Measurements from ENCODE around the gene TUBB2A. TPM values are rescaled to one million over a fixed set of nuclear protein-coding genes. Genes with fewer than 3 reads are reported as not detected.

TUBB2A gene
- total and polyA plus RNA-seq, 2 of the 8 experiments (the other 6 are each of a cell fraction or from before 2014, with no cell fraction given), result 315 to 330 TPM

GRCh38 chr6:3125815-3126214 lies 31.5 kb downstream of the TUBB2A start (continued):
- TF ChIP-seq, protein P1, sequence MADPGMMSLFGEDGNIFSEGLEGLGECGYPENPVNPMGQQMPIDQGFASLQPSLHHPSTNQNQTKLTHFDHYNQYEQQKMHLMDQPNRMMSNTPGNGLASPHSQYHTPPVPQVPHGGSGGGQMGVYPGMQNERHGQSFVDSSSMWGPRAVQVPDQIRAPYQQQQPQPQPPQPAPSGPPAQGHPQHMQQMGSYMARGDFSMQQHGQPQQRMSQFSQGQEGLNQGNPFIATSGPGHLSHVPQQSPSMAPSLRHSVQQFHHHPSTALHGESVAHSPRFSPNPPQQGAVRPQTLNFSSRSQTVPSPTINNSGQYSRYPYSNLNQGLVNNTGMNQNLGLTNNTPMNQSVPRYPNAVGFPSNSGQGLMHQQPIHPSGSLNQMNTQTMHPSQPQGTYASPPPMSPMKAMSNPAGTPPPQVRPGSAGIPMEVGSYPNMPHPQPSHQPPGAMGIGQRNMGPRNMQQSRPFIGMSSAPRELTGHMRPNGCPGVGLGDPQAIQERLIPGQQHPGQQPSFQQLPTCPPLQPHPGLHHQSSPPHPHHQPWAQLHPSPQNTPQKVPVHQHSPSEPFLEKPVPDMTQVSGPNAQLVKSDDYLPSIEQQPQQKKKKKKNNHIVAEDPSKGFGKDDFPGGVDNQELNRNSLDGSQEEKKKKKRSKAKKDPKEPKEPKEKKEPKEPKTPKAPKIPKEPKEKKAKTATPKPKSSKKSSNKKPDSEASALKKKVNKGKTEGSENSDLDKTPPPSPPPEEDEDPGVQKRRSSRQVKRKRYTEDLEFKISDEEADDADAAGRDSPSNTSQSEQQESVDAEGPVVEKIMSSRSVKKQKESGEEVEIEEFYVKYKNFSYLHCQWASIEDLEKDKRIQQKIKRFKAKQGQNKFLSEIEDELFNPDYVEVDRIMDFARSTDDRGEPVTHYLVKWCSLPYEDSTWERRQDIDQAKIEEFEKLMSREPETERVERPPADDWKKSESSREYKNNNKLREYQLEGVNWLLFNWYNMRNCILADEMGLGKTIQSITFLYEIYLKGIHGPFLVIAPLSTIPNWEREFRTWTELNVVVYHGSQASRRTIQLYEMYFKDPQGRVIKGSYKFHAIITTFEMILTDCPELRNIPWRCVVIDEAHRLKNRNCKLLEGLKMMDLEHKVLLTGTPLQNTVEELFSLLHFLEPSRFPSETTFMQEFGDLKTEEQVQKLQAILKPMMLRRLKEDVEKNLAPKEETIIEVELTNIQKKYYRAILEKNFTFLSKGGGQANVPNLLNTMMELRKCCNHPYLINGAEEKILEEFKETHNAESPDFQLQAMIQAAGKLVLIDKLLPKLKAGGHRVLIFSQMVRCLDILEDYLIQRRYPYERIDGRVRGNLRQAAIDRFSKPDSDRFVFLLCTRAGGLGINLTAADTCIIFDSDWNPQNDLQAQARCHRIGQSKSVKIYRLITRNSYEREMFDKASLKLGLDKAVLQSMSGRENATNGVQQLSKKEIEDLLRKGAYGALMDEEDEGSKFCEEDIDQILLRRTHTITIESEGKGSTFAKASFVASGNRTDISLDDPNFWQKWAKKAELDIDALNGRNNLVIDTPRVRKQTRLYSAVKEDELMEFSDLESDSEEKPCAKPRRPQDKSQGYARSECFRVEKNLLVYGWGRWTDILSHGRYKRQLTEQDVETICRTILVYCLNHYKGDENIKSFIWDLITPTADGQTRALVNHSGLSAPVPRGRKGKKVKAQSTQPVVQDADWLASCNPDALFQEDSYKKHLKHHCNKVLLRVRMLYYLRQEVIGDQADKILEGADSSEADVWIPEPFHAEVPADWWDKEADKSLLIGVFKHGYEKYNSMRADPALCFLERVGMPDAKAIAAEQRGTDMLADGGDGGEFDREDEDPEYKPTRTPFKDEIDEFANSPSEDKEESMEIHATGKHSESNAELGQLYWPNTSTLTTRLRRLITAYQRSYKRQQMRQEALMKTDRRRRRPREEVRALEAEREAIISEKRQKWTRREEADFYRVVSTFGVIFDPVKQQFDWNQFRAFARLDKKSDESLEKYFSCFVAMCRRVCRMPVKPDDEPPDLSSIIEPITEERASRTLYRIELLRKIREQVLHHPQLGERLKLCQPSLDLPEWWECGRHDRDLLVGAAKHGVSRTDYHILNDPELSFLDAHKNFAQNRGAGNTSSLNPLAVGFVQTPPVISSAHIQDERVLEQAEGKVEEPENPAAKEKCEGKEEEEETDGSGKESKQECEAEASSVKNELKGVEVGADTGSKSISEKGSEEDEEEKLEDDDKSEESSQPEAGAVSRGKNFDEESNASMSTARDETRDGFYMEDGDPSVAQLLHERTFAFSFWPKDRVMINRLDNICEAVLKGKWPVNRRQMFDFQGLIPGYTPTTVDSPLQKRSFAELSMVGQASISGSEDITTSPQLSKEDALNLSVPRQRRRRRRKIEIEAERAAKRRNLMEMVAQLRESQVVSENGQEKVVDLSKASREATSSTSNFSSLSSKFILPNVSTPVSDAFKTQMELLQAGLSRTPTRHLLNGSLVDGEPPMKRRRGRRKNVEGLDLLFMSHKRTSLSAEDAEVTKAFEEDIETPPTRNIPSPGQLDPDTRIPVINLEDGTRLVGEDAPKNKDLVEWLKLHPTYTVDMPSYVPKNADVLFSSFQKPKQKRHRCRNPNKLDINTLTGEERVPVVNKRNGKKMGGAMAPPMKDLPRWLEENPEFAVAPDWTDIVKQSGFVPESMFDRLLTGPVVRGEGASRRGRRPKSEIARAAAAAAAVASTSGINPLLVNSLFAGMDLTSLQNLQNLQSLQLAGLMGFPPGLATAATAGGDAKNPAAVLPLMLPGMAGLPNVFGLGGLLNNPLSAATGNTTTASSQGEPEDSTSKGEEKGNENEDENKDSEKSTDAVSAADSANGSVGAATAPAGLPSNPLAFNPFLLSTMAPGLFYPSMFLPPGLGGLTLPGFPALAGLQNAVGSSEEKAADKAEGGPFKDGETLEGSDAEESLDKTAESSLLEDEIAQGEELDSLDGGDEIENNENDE (IDR thresholded peaks at IDR 0.05; ENCODE audit: insufficient replicate concordance, low read length), result no peak
- TF ChIP-seq SUZ12 (IDR thresholded peaks at IDR 0.05; ENCODE audit: low read length) (no peak), POLR2A (IDR thresholded peaks at IDR 0.05; ENCODE audit: control extremely low read depth in 1 of 2, low read depth in 2 of 2, low read length in 2 of 2) (no peak), EGR1 (IDR thresholded peaks at IDR 0.05; ENCODE audit: borderline replicate concordance, low read depth, low read length) (no peak), NRF1 (IDR thresholded peaks at IDR 0.05; ENCODE audit: low read depth, low read length) (no peak), CHD2 (IDR thresholded peaks at IDR 0.05; ENCODE audit: low read length) (no peak), RNF2 (IDR thresholded peaks at IDR 0.05; ENCODE audit: borderline replicate concordance, low read depth, low read length, missing control alignments, poor library complexity, severe bottlenecking) (no peak), FOSL1 (IDR thresholded peaks at IDR 0.05; ENCODE audit: insufficient read depth, low read depth, low read length) (no peak), BRCA1 (IDR thresholded peaks at IDR 0.05; ENCODE audit: low read depth, low read length) (no peak), JUN (IDR thresholded peaks at IDR 0.05; ENCODE audit: low read depth, low read length) (no peak), SP4 (IDR thresholded peaks at IDR 0.05; ENCODE audit: low read length) (no peak), TCF12 (IDR thresholded peaks at IDR 0.05; ENCODE audit: low read depth, low read length) (no peak), BCL11A (IDR thresholded peaks at IDR 0.05; ENCODE audit: low read depth in 2 of 2, low read length in 2 of 2) (no peak)
